ENCODE data around the gene HS3ST3A1.
"Not testable (repeated sequence)": the region's sequence is repeated elsewhere in the genome, so short reads cannot be mapped to it uniquely, and the experiment has no call there.

Gene HS3ST3A1

DNA sequence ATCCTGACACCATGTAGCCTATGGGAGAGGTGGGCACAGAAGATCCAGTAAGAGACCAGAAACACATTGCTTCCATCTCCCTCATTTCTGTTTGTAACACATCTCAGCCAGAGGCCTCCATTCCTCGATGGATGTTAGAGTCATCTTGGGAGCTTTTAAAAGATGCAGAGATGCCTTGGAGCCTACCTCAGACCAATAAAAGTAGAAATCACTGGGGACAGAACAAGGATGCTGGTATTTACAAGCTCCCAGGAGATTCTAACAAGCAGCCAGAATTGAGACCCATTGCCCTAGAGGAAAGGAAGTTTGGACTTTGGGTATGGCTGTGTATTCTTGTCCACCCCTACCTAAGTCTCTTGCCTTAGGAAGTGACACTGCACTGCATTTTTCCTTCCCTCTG, 40.8 kb downstream of the HS3ST3A1 start:
- ChIA-PET POLR2A (ENCODE audit: low non-redundant PET) (no interaction called here), CTCF (interaction anchor here (0.6 kb wide), 1 partner anchor 1917 kb away, joined by 3 read pairs; no protein-coding TSS in a partner anchor)
- TF ChIP-seq, protein P1, sequence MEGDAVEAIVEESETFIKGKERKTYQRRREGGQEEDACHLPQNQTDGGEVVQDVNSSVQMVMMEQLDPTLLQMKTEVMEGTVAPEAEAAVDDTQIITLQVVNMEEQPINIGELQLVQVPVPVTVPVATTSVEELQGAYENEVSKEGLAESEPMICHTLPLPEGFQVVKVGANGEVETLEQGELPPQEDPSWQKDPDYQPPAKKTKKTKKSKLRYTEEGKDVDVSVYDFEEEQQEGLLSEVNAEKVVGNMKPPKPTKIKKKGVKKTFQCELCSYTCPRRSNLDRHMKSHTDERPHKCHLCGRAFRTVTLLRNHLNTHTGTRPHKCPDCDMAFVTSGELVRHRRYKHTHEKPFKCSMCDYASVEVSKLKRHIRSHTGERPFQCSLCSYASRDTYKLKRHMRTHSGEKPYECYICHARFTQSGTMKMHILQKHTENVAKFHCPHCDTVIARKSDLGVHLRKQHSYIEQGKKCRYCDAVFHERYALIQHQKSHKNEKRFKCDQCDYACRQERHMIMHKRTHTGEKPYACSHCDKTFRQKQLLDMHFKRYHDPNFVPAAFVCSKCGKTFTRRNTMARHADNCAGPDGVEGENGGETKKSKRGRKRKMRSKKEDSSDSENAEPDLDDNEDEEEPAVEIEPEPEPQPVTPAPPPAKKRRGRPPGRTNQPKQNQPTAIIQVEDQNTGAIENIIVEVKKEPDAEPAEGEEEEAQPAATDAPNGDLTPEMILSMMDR (conservative IDR thresholded peaks at IDR 0.05; ENCODE audit: low read depth), result no peak
- no peak overlapping the region for H3K27ac ChIP-seq
- DNase-seq (ENCODE audit: low spot score), result no peak

DNA sequence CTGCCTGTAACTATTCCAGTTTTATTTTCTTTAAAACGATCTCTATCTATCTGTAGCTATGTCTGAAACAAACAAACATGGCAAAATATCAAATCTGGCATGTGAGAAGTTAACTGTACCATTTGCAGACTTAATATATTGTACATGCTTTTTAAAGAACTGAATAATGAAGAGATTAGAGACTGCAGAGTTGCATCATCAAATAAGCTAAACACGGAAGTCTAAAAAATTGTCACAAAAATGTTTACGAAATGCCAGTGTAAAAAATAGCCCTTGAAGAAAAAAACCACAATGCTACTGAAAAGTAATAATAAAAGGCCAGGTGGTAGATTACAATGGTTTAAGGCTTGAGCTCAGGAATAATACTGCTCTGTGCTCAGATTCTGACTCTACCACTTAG, 43.1 kb downstream of the HS3ST3A1 start:
- DNase-seq (ENCODE audit: low spot score), result no peak
- H3K27ac ChIP-seq, result no peak overlapping the region
- TF ChIP-seq, protein P1 (conservative IDR thresholded peaks at IDR 0.05; ENCODE audit: low read depth), result no peak
- ChIA-PET CTCF (interaction anchor here (0.7 kb wide), 1 partner anchor 987 kb away, joined by 4 read pairs; no protein-coding TSS in a partner anchor), POLR2A (ENCODE audit: low non-redundant PET) (no interaction called here)

DNA sequence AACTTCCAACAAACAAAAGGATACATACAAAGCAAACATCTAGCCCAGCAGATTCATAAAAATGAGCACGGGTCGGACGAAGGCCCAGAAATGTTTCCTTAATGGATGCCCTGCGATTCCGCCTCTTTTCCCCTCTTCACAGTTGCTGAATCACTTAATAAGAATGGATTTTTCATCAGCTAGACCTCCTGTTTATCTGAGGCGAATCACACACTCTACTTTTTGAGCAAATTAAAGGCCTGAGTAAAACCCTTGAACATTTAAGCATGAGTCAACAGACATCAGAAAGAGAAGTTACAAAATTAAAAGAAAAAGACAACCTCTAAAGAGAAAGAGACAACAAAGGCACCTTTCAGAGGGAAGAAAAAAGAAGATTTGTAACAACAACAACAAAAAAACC, 44.7 kb downstream of the HS3ST3A1 start:
- no peak for DNase-seq (ENCODE audit: low spot score)
- CTCF ChIA-PET, result no interaction called here
- H3K27ac ChIP-seq, result no peak overlapping the region
- POLR2A ChIA-PET (ENCODE audit: low non-redundant PET), result no interaction called here
- TF ChIP-seq, protein P1 (conservative IDR thresholded peaks at IDR 0.05; ENCODE audit: low read depth), result no peak

DNA sequence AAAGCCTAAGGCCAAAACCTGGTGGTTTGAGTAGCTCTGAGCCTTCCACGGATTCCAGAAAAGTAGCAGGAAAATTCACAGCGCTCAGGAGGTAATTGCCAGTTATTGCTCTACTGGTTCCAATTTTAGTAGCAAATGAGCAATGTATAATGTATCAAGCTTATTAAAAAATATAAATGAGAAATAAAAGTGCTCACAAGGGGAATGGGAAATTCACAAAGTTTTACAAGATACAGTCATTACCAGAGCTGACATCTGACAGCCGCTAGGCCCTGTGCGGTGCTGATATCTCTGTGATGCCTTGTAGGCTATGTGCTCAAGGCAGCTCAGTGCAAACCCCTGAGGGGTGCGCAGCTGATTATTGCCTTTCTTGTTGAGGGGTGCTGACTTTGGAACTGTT, 47.5 kb downstream of the HS3ST3A1 start:
- CTCF ChIA-PET, result no interaction called here
- TF ChIP-seq, protein P1 (conservative IDR thresholded peaks at IDR 0.05; ENCODE audit: low read depth), result no peak
- H3K27ac ChIP-seq, result no peak overlapping the region
- POLR2A ChIA-PET (ENCODE audit: low non-redundant PET), result no interaction called here
- no peak for DNase-seq (ENCODE audit: low spot score)

DNA sequence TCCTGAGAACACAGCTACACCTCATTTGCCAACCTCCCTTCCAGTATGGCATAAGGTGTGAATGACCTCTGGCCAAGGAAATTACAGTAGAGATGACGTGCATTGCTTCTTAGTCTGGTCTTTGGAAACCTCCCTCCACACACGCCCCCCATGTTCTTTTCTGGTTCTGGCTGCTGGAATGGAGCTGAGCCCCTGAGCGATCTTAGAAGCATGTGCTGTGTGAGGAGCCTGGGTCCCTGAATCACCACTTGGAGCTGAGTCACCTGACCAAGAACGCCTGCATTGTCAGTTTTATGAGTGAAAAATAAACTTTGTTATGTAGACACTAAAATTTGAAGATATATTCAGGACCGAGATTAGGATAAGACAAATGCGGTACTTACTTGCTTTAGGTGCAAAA, 51.4 kb downstream of the HS3ST3A1 start:
- TF ChIP-seq, protein P1 (conservative IDR thresholded peaks at IDR 0.05; ENCODE audit: low read depth), result no peak
- DNase-seq (ENCODE audit: low spot score), result no peak
- ChIA-PET CTCF (no interaction called here), POLR2A (ENCODE audit: low non-redundant PET) (no interaction called here)
- no peak overlapping the region for H3K27ac ChIP-seq

DNA sequence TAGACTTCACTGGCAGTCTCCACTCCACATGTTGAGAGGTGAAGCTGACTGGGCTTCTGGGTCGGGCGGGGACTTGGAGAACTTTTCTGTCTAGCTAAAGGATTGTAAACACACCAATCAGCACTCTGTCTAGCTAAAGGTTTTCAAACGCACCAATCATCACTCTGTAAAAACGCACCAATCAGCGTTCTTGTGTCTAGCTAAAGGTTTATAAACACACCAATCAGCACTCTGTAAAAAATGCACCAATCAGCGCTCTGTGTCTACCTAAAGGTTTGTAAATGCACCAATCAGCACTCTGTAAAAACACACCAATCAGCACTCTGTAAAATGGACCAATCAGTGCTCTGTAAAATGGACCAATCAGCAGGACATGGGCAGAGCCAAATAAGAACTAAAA, 53.2 kb downstream of the HS3ST3A1 start:
- H3K27ac ChIP-seq; DNase-seq (ENCODE audit: low spot score); CTCF ChIA-PET; POLR2A ChIA-PET (ENCODE audit: low non-redundant PET): not testable (repeated sequence)

DNA sequence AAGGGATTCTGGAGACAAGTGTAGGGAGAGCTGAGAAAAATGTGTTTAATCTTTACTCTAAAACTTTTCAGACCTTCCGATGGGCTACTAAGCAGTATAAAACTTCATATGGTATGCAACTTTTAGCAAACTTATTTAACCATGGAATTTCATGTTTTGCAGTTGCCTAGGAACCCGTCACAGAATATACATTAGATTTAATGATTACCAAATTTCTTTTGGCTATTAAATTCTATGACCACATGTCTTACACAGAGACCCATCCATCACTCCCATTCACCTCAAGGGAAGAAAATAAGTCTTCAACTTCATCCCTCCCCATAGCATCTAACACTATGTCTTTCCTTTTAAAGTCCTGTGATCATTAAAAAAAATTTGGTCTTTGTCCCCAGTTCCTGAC, 54.9 kb downstream of the HS3ST3A1 start:
- no peak overlapping the region for H3K27ac ChIP-seq
- ChIA-PET POLR2A (ENCODE audit: low non-redundant PET) (no interaction called here), CTCF (interaction anchor here (0.6 kb wide), 1 partner anchor 1722 kb away, joined by 4 read pairs; no protein-coding TSS in a partner anchor)
- TF ChIP-seq, protein P1 (conservative IDR thresholded peaks at IDR 0.05; ENCODE audit: low read depth), result no peak
- no peak for DNase-seq (ENCODE audit: low spot score)
